Kidney (tissue), 14 donors: ENCODE measurements around the gene VAMP8. TPM values are rescaled to one million over a fixed set of nuclear protein-coding genes. Genes with fewer than 3 reads are reported as not detected.

Experiments used
- DNase-seq, 5 donors: peaks; one replicate each; pipeline ENCODE4 v3.0.0-alpha.2; 2013 to 2020
- FAIRE-seq: peaks from 2 replicates; lab custom pipeline; 2012; peaks lifted over from hg19 to GRCh38; lab: Jason Lieb, UNC
- H3K27ac ChIP-seq, 2 donors: one replicate each; pipeline ENCODE4 v1.7.0; 2013; ENCODE audit warnings: low read depth in 2 of 2, low read length in 2 of 2, inconsistent platforms in 1 of 2
- H3K27me3 ChIP-seq: one replicate; pipeline ENCODE4 v1.7.1; 2013; ENCODE audit warnings: low read length, inconsistent platforms; ENCODE audit not compliant: control insufficient read depth, insufficient read depth
- H3K36me3 ChIP-seq, 3 donors: one replicate each; pipeline versions ENCODE4 v1.7.0 to v1.7.1; 2013; ENCODE audit warnings: low read length in 3 of 3, control low read depth in 1 of 3, inconsistent platforms in 1 of 3; ENCODE audit not compliant: insufficient read depth in 3 of 3, control insufficient read depth in 2 of 3
- H3K4me1 ChIP-seq, 3 donors: one replicate each; pipeline versions ENCODE4 v1.7.0 to v1.7.1; 2013; ENCODE audit warnings: low read length in 3 of 3, inconsistent platforms in 1 of 3, low read depth in 1 of 3; ENCODE audit not compliant: control insufficient read depth in 2 of 3, insufficient read depth in 2 of 3
- H3K4me3 ChIP-seq, 3 donors: one replicate each; pipeline versions ENCODE4 v1.7.0 to v1.8.1; 2013; ENCODE audit warnings: low read length in 3 of 3, control low read depth in 1 of 3, inconsistent platforms in 1 of 3
- H3K9ac ChIP-seq, 3 donors: one replicate each; pipeline versions ENCODE4 v1.7.0 to v1.7.1; 2013; ENCODE audit warnings: low read length in 3 of 3, control low read depth in 1 of 3, inconsistent platforms in 1 of 3
- H3K9me3 ChIP-seq, 3 donors: one replicate each; pipeline versions ENCODE4 v1.7.0 to v1.7.1; 2013; ENCODE audit warnings: low read length in 3 of 3, control low read depth in 1 of 3, inconsistent platforms in 1 of 3; ENCODE audit not compliant: control insufficient read depth in 2 of 3, insufficient read depth in 1 of 3
- intact Hi-C: fragments of 100-400 bp; cut with DNase I; formaldehyde crosslinking; loops from one replicate; pipeline ENCODE4 v1.11.1; 2022
- polyA plus RNA-seq: library from polyadenylated mRNA; stranded (reverse); fragments of 350-450 nt; fragmentation: Illumina TruSeq; extraction: RNeasy Lipid Tissue Mini Kit (QIAGEN cat#74804); gene quantifications from one replicate; pipeline ENCODE4 v1.2.3, GENCODE V29; 2014; ENCODE audit warnings: low read depth, low replicate concordance; ENCODE audit not compliant: insufficient read depth
- total RNA-seq: library from RNA; stranded (reverse); fragmentation: NEBNext Ultra II Directional; extraction: Animal tissue kit (Norgen Biotek cat#: 25700); gene quantifications from one replicate; pipeline ENCODE4 v1.2.1, GENCODE V29; 2021
- TF ChIP-seq, protein P1 (sequence below): IDR thresholded peaks from 3 replicates; pipeline ENCODE4 v1.5.1; 2012; ENCODE audit warnings: mild to moderate bottlenecking, moderate library complexity, borderline replicate concordance; ENCODE audit not compliant: insufficient read depth; ENCODE audit errors: extremely low read depth
- donor health status: control.
- donor health status: control.
- donor health status: control.
- donor health status: control.
- donor health status: control.
- donor health status: DM: yes; HTN: yes; CAD: no.
- donor health status: Normal renal cell carcinoma (clear cell type).

VAMP8 gene
- total and polyA plus RNA-seq, 2 donors from 2014 or later, result 196 to 604 TPM

GRCh38 chr2:85551698-85552678 lies 25.4 kb upstream of the VAMP8 start:
- intact Hi-C loops, result loop anchor here (5.0 kb wide), 1 partner anchor 130 kb away; no protein-coding TSS in a partner anchor
- TF ChIP-seq, protein P1, sequence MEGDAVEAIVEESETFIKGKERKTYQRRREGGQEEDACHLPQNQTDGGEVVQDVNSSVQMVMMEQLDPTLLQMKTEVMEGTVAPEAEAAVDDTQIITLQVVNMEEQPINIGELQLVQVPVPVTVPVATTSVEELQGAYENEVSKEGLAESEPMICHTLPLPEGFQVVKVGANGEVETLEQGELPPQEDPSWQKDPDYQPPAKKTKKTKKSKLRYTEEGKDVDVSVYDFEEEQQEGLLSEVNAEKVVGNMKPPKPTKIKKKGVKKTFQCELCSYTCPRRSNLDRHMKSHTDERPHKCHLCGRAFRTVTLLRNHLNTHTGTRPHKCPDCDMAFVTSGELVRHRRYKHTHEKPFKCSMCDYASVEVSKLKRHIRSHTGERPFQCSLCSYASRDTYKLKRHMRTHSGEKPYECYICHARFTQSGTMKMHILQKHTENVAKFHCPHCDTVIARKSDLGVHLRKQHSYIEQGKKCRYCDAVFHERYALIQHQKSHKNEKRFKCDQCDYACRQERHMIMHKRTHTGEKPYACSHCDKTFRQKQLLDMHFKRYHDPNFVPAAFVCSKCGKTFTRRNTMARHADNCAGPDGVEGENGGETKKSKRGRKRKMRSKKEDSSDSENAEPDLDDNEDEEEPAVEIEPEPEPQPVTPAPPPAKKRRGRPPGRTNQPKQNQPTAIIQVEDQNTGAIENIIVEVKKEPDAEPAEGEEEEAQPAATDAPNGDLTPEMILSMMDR, result peak; percentile 96
- Histone ChIP-seq H3K27me3 (no peaks in the 10 kb centered on the region), H3K9ac (no peak overlapping the region), H3K9me3 (no peaks in the 10 kb centered on the region), H3K4me3 (no peak overlapping the region), H3K4me1 (peaks cover 0 to 8% (median 0%) of the 10 kb centered on the region in 3 donors), H3K27ac (no peak overlapping the region), H3K36me3 (peaks cover 11 to 43% (median 25%) of the 10 kb centered on the region in 3 donors)
- DNase-seq, result peak; percentile 87 to 91 (median 88)
- FAIRE-seq, result no peak

DNA sequence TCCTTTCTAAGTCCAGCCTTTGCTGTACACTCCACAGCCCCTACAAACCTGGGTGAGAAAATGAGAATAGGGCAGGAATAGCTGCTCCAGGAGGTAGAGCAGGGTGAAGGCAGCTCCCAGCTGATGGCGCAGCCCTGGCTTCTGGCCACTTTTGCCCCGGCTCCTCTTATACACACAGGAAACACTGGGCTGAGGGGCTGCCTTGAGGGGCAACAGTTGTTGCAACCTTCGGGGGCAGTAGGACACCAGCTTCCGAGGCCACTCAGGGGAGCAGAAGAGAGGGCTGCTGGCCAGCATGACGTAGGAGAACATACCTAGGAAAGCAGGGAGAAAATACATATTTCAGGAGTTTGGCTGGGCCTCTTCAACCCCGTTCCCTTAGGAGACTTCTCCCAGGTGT lies 24.2 kb upstream of the VAMP8 start:
- H3K36me3 ChIP-seq, result peaks cover 11 to 48% (median 28%) of the 10 kb centered on the region in 3 donors
- intact Hi-C loops, result loop anchor here (5.0 kb wide), 1 partner anchor 131 kb away; no protein-coding TSS in a partner anchor
- no peak overlapping the region for H3K9ac ChIP-seq
- H3K27me3 ChIP-seq, result no peaks in the 10 kb centered on the region
- no peak overlapping the region for H3K4me3 ChIP-seq
- TF ChIP-seq, protein P1, result no peak
- no peak for FAIRE-seq
- no peak for DNase-seq
- peaks cover 0 to 8% (median 0%) of the 10 kb centered on the region in 3 donors for H3K4me1 ChIP-seq
- no peaks in the 10 kb centered on the region for H3K9me3 ChIP-seq
- no peak overlapping the region for H3K27ac ChIP-seq

- Histone ChIP-seq H3K27ac (no peak overlapping the region), H3K9ac (no peak overlapping the region), H3K9me3 (no peaks in the 10 kb centered on the region), H3K36me3 (peaks cover 9 to 54% (median 27%) of the 10 kb centered on the region in 3 donors), H3K4me3 (no peak overlapping the region), H3K4me1 (peaks cover 0 to 6% (median 3%) of the 10 kb centered on the region in 3 donors), H3K27me3 (no peaks in the 10 kb centered on the region)
- FAIRE-seq (no peak), DNase-seq (no peak)
- TF ChIP-seq, protein P1, result no peak
- intact Hi-C loops, result loop anchor here (5.0 kb wide), 1 partner anchor 133 kb away; no protein-coding TSS in a partner anchor
Observed at GRCh38 chr2:85554980-85555612, 22.3 kb upstream of the VAMP8 start.
